SK-N-SH (cell line): ENCODE measurements around the gene MMUT. TPM values are rescaled to one million over a fixed set of nuclear protein-coding genes. Genes with fewer than 3 reads are reported as not detected.

ENCODE experiments used
- CTCF ChIA-PET: fragments of 300-600, 350-600 bp; formaldehyde crosslinking; extraction: SDS; loops from one replicate; lab custom pipeline; 2021; lab: Yijun Ruan, JAX
- POLR2A ChIA-PET: fragments of 350-600 bp; sonication (Branson Sonifier 250); formaldehyde crosslinking; extraction: SDS; loops from one replicate; lab custom pipeline; 2020; ENCODE audit warnings: antibody characterized with exemption, inconsistent platforms; lab: Yijun Ruan, JAX
- DNase-seq: peaks from one replicate; pipeline ENCODE4 v3.0.0; 2012
- H2AFZ ChIP-seq: fragments of 200-600 bp; sonication (generic); 2 replicates; pipeline ENCODE4 v1.8.1; 2016; ENCODE audit warnings: antibody characterized with exemption, mild to moderate bottlenecking, low read depth
- H3F3A ChIP-seq: fragments of 200-600 bp; sonication (generic); replicated peaks from 2 replicates; pipeline ENCODE3; 2016; ENCODE audit warnings: antibody characterized with exemption, mild to moderate bottlenecking; ENCODE audit not compliant: insufficient read depth
- H3K27ac ChIP-seq, 2 experiments: fragments of 200-500 bp in 1 of 2; fragments of 200-600 bp in 1 of 2; sonication (Bioruptor generic) in 1 of 2; sonication (generic), shearing (Covaris generic) in 1 of 2; 2 replicates each; pipeline versions ENCODE4 v1.5.1 to v1.6.1; 2014 to 2016; ENCODE audit warnings: low read depth in 2 of 2, inconsistent platforms in 1 of 2, low read length in 1 of 2, mild to moderate bottlenecking in 1 of 2, mixed read lengths in 1 of 2
- H3K27me3 ChIP-seq: fragments of 200-600 bp; sonication (generic), shearing (Covaris generic); 2 replicates; pipeline ENCODE4 v1.6.1; 2016; ENCODE audit warnings: mixed run types; ENCODE audit not compliant: insufficient read depth
- H3K36me3 ChIP-seq, 2 experiments: fragments of 200-500 bp in 1 of 2; fragments of 200-600 bp in 1 of 2; sonication (Bioruptor generic) in 1 of 2; sonication (generic) in 1 of 2; replicated peaks in 1 of 2; 2 replicates each; pipeline versions ENCODE3 to v1.5.1; 2014 to 2016; ENCODE audit warnings: low read length in 1 of 2, mild to moderate bottlenecking in 1 of 2; ENCODE audit not compliant: insufficient read depth in 2 of 2, control insufficient read depth in 1 of 2
- H3K4me1 ChIP-seq, 2 experiments: fragments of 200-500 bp in 1 of 2; fragments of 200-600 bp in 1 of 2; sonication (Bioruptor generic) in 1 of 2; sonication (generic), shearing (Covaris generic) in 1 of 2; 2 replicates each; pipeline versions ENCODE4 v1.5.1 to v1.6.1; 2014 to 2016; ENCODE audit warnings: low read depth in 1 of 2, low read length in 1 of 2, mixed run types in 1 of 2; ENCODE audit not compliant: insufficient read depth in 2 of 2, control insufficient read depth in 1 of 2
- H3K4me2 ChIP-seq: fragments of 200-600 bp; sonication (generic), shearing (Covaris generic); 2 replicates; pipeline ENCODE4 v1.6.1; 2017; ENCODE audit warnings: mixed run types
- H3K4me3 ChIP-seq, 2 experiments: fragments of 200-500 bp in 1 of 2; fragments of 200-600 bp in 1 of 2; sonication (Bioruptor generic) in 1 of 2; sonication (generic), shearing (Covaris generic) in 1 of 2; 2 replicates each; pipeline versions ENCODE4 v1.5.1 to v1.8.1; 2014 to 2016; ENCODE audit warnings: low read depth in 2 of 2, inconsistent platforms in 1 of 2, low read length in 1 of 2, mild to moderate bottlenecking in 1 of 2, mixed read lengths in 1 of 2, moderate library complexity in 1 of 2
- H3K79me2 ChIP-seq: fragments of 200-600 bp; sonication (generic); 2 replicates; pipeline ENCODE4 v1.8.1; 2017; ENCODE audit warnings: mild to moderate bottlenecking; ENCODE audit not compliant: insufficient read depth
- H3K9ac ChIP-seq: fragments of 200-600 bp; sonication (generic); 2 replicates; pipeline ENCODE4 v1.6.1; 2017; ENCODE audit warnings: mixed run types
- H3K9me2 ChIP-seq: fragments of 200-600 bp; sonication (generic); 2 replicates; pipeline ENCODE4 v1.6.1; 2017; ENCODE audit warnings: mixed run types
- H3K9me3 ChIP-seq: fragments of 200-600 bp; sonication (generic); 2 replicates; pipeline ENCODE4 v1.6.1; 2017; ENCODE audit warnings: mixed run types, mild to moderate bottlenecking, moderate library complexity
- H4K20me1 ChIP-seq: fragments of 200-600 bp; sonication (generic); 2 replicates; pipeline ENCODE4 v1.6.1; 2017; ENCODE audit warnings: mild to moderate bottlenecking, mixed run types; ENCODE audit not compliant: insufficient read depth
- EP300 ChIP-seq, 2 experiments: IDR thresholded peaks; 2 replicates each; pipeline versions ENCODE4 v1.4.0 to v1.6.1; 2012; ENCODE audit warnings: borderline replicate concordance in 1 of 2, low read depth in 1 of 2, low read length in 1 of 2
- GABPA ChIP-seq: IDR thresholded peaks from 2 replicates; pipeline ENCODE4 v1.4.0; 2012; ENCODE audit warnings: low read depth, mild to moderate bottlenecking
- RCOR1 ChIP-seq: fragments of 150-350 bp; IDR thresholded peaks from 2 replicates; pipeline ENCODE4 v1.6.1; 2017; ENCODE audit warnings: antibody characterized with exemption, low read length
- TEAD4 ChIP-seq: IDR thresholded peaks from 2 replicates; pipeline ENCODE4 v1.4.0; 2012; ENCODE audit warnings: mild to moderate bottlenecking, borderline replicate concordance; ENCODE audit not compliant: insufficient read depth
- YY1 ChIP-seq: IDR thresholded peaks from 2 replicates; pipeline ENCODE4 v1.4.0; 2012; ENCODE audit warnings: low read depth, mild to moderate bottlenecking
- WGBS: methylation state at CpG from one replicate; pipeline ENCODE4 v1.1.6; 2017; ENCODE audit warnings: low lambda C conversion rate; 5-methylcytosine and 5-hydroxymethylcytosine counted together
- polyA plus RNA-seq, 3 experiments: library from polyadenylated mRNA; depleted of rRNA; stranded (reverse); fragments of >200 nt; gene quantifications; 2 replicates each; pipeline ENCODE4 v1.2.3, GENCODE V29; 2012
- TF ChIP-seq, protein P1 (sequence below): fragments of 200-600 bp; sonication (generic); IDR thresholded peaks from 2 replicates; pipeline ENCODE4 v1.6.1; 2017; ENCODE audit warnings: antibody characterized with exemption, mild to moderate bottlenecking, moderate library complexity
- TF ChIP-seq, protein P2 (sequence below): fragments of 150-350 bp; IDR thresholded peaks from 2 replicates; pipeline ENCODE4 v1.6.1; 2017; ENCODE audit warnings: antibody characterized with exemption, low read length, low read depth, borderline replicate concordance
- TF ChIP-seq, protein P3 (sequence below): fragments of 150-350 bp; IDR thresholded peaks from 2 replicates; pipeline ENCODE4 v1.6.1; 2016; ENCODE audit warnings: mild to moderate bottlenecking, low read depth, low read length
- TF ChIP-seq, protein P4 (sequence below): IDR thresholded peaks from 2 replicates; pipeline ENCODE4 v1.6.1; 2012; ENCODE audit warnings: mild to moderate bottlenecking, low read depth, low read length, moderate library complexity

MMUT gene
- polyA plus RNA-seq, 1 of the 3 experiments (the other 2 are of a cell fraction): 6.7 TPM

DNA sequence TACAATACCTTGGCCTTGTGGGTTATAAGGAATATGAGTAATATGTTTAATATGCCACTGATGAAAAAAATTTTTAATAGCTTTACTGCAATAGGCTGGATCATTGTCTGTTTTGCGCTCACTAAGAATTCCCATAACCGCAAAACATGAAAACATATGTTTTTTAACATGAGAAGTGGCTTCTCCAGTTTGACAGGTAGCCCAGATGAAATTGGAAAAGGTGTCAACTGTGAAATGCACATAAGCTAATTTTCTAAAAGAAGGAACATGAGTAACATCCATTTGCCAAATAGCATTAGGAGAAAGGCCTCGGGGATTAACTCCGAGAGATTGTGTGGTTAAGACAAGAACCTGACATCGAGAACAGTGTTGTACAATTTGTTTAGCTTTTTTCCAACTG is 41.6 kb upstream of the MMUT start:
- CTCF ChIA-PET: interaction anchor here (0.6 kb wide), 1 partner anchor 9 kb away, joined by 4 read pairs; no protein-coding TSS in a partner anchor
- Histone ChIP-seq H3K9me2 (no peaks in the 10 kb centered on the region), H3K79me2 (no peaks in the 10 kb centered on the region), H3K4me2 (no peak overlapping the region)
- POLR2A ChIA-PET: no interaction called here
- 26% methylated on average over 5 of the region's 5 CpGs for WGBS
- TF ChIP-seq EP300 (IDR thresholded peaks at IDR 0.05; ENCODE audit: borderline replicate concordance in 1 of 2, low read depth in 1 of 2, low read length in 1 of 2) (no peak), TEAD4 (no peak)
- TF ChIP-seq, protein P1, sequence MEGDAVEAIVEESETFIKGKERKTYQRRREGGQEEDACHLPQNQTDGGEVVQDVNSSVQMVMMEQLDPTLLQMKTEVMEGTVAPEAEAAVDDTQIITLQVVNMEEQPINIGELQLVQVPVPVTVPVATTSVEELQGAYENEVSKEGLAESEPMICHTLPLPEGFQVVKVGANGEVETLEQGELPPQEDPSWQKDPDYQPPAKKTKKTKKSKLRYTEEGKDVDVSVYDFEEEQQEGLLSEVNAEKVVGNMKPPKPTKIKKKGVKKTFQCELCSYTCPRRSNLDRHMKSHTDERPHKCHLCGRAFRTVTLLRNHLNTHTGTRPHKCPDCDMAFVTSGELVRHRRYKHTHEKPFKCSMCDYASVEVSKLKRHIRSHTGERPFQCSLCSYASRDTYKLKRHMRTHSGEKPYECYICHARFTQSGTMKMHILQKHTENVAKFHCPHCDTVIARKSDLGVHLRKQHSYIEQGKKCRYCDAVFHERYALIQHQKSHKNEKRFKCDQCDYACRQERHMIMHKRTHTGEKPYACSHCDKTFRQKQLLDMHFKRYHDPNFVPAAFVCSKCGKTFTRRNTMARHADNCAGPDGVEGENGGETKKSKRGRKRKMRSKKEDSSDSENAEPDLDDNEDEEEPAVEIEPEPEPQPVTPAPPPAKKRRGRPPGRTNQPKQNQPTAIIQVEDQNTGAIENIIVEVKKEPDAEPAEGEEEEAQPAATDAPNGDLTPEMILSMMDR: no peak
- TF ChIP-seq, all 33 proteins: peak for 0
- DNase-seq: no peak
- H3K27ac ChIP-seq: no peak overlapping the region
- H3K4me1 ChIP-seq: no peaks in the 10 kb centered on the region
- no peak overlapping the region for H3K4me3 ChIP-seq
- H3K9ac ChIP-seq: no peak overlapping the region
- H2AFZ ChIP-seq: no peak overlapping the region
- no peaks in the 10 kb centered on the region for H3K27me3 ChIP-seq
- no peaks in the 10 kb centered on the region for H3F3A ChIP-seq
- no peaks in the 10 kb centered on the region for H3K36me3 ChIP-seq
- H3K9me3 ChIP-seq: no peaks in the 10 kb centered on the region
- H4K20me1 ChIP-seq: no peaks in the 10 kb centered on the region

DNA sequence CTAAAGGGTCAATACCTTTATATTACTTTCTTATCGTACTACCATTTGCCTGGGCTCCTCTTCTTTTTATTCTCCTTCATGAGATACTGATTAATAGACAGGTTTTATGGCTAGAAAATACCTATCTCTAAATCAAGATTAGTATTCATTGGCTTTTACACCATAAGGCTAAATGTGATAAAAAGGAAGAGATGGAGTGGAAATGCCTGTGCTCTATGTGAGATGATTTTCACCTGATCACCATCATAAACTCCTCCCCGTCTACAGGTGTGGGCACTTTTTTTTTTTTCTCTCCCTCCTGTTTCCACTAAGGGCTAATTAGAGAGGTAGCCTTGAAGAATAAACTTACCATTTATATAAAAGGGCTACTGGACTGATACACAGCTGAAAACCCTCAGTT is 36.6 kb upstream of the MMUT start, which contains the start of gene GLYATL3:
Gene GLYATL3, plus strand, starts transcription at position 301 of the 400 bp plus-strand sequence. CDS start 12,068 bp downstream, outside the sequence.
- Histone ChIP-seq H3K27me3 (no peaks in the 10 kb centered on the region), H3K27ac (no peak within 1 kb of the TSS), H3K4me1 (no peaks in the 10 kb centered on the region), H4K20me1 (no peaks in the 10 kb centered on the region), H3K9me3 (no peaks in the 10 kb centered on the region), H3K79me2 (no peaks in the 10 kb centered on the region), H3K4me2 (no peak within 1 kb of the TSS), H3K9ac (no peak within 1 kb of the TSS), H3K9me2 (no peaks in the 10 kb centered on the region), H3F3A (no peaks in the 10 kb centered on the region), H2AFZ (no peak within 1 kb of the TSS), H3K4me3 (no peak within 1 kb of the TSS), H3K36me3 (no peaks in the 10 kb centered on the region)
- no peak for DNase-seq
- ChIA-PET CTCF (no interaction called here), POLR2A (no interaction called here)
- WGBS: 4% methylated on average over 2 of the region's 2 CpGs
- TF ChIP-seq, protein P2, sequence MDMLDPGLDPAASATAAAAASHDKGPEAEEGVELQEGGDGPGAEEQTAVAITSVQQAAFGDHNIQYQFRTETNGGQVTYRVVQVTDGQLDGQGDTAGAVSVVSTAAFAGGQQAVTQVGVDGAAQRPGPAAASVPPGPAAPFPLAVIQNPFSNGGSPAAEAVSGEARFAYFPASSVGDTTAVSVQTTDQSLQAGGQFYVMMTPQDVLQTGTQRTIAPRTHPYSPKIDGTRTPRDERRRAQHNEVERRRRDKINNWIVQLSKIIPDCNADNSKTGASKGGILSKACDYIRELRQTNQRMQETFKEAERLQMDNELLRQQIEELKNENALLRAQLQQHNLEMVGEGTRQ: no peak
- TF ChIP-seq, protein P3, sequence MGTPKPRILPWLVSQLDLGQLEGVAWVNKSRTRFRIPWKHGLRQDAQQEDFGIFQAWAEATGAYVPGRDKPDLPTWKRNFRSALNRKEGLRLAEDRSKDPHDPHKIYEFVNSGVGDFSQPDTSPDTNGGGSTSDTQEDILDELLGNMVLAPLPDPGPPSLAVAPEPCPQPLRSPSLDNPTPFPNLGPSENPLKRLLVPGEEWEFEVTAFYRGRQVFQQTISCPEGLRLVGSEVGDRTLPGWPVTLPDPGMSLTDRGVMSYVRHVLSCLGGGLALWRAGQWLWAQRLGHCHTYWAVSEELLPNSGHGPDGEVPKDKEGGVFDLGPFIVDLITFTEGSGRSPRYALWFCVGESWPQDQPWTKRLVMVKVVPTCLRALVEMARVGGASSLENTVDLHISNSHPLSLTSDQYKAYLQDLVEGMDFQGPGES: no peak
- no peak for TF ChIP-seq RCOR1
- no peak for TF ChIP-seq GABPA
- no peak for TF ChIP-seq TEAD4
- TF ChIP-seq, protein P4, sequence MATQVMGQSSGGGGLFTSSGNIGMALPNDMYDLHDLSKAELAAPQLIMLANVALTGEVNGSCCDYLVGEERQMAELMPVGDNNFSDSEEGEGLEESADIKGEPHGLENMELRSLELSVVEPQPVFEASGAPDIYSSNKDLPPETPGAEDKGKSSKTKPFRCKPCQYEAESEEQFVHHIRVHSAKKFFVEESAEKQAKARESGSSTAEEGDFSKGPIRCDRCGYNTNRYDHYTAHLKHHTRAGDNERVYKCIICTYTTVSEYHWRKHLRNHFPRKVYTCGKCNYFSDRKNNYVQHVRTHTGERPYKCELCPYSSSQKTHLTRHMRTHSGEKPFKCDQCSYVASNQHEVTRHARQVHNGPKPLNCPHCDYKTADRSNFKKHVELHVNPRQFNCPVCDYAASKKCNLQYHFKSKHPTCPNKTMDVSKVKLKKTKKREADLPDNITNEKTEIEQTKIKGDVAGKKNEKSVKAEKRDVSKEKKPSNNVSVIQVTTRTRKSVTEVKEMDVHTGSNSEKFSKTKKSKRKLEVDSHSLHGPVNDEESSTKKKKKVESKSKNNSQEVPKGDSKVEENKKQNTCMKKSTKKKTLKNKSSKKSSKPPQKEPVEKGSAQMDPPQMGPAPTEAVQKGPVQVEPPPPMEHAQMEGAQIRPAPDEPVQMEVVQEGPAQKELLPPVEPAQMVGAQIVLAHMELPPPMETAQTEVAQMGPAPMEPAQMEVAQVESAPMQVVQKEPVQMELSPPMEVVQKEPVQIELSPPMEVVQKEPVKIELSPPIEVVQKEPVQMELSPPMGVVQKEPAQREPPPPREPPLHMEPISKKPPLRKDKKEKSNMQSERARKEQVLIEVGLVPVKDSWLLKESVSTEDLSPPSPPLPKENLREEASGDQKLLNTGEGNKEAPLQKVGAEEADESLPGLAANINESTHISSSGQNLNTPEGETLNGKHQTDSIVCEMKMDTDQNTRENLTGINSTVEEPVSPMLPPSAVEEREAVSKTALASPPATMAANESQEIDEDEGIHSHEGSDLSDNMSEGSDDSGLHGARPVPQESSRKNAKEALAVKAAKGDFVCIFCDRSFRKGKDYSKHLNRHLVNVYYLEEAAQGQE: no peak
- no peak for TF ChIP-seq YY1
